ENCODE results near the gene MRPL44.
A peak's percentile ranks its signal among the peaks of the same experiment; 100 is the strongest.

The MRPL44 gene

DNA sequence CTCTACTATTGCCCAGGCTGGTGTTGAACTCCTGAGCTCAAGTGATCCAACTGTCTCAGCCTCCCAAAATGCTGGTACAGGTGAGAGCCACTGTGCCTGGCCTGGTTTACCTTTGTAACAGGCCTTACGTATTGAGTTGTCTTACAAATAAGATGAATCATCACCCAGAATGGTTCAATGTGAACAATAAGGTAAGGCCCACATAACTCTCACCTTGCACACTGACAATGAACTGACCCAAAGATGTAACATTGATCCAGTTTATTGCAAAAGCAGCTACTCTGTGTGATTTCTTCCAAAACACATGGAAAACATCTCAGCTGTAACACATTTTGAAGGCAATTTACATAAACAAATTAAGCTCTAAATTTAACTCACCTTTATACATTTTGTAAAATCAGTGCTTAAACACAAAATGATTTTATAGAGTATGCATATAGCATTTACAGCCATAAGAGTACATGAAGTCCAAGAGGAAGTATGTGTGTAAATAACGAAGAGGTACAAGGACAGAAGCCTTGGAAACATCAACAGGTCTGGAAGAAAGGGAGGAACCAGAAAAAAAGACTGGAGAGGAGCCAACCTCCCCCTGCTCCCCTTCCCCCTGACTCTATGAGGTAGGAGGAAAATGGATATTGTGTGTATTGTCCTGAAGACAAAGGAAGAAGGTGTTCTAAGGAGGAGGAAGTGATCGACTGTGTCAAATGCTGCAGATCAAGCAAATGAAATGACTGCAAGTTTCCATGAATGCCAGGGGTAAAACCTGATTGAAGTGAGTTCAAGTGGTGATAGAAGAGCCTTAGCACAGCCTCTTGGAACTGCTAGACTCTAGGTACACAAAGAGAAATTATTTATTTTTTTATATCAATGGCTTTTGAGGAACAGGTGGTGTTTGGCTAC, 6.6 kb upstream of the MRPL44 start:
- no peak overlapping the region for H3K9ac ChIP-seq (ENCODE audit: low read depth, low read length)
- H3K4me1 ChIP-seq (ENCODE audit: control insufficient read depth, insufficient read depth, low read length), result peaks cover 31% of the 10 kb centered on the region
- H3K9me3 ChIP-seq (ENCODE audit: control insufficient read depth, insufficient read depth, low read length), result no peaks in the 10 kb centered on the region
- no peaks in the 10 kb centered on the region for H3K27me3 ChIP-seq (ENCODE audit: control insufficient read depth, insufficient read depth, low read length)
- H3K36me3 ChIP-seq (ENCODE audit: control insufficient read depth, insufficient read depth, low read length), result no peaks in the 10 kb centered on the region
- no peak overlapping the region for H3K27ac ChIP-seq (ENCODE audit: low read depth, low read length)
- H3K4me3 ChIP-seq (ENCODE audit: low read depth, low read length), result no peak overlapping the region; the same call in 1 of the 2 replicates

GRCh38 chr2:223952280-223952968, 4.8 kb upstream of the MRPL44 start:
- peaks cover 37% of the 10 kb centered on the region for H3K4me1 ChIP-seq (ENCODE audit: control insufficient read depth, insufficient read depth, low read length)
- H3K27ac ChIP-seq (ENCODE audit: low read depth, low read length), result peak overlapping the region; percentile 57

GRCh38 chr2:223954401-223954800, 2.9 kb upstream of the MRPL44 start:
- Histone ChIP-seq H3K27ac (ENCODE audit: low read depth, low read length) (no peak overlapping the region), H3K9ac (ENCODE audit: low read depth, low read length) (no peak overlapping the region), H3K27me3 (ENCODE audit: control insufficient read depth, insufficient read depth, low read length) (no peaks in the 10 kb centered on the region; the same call in 1 of the 2 replicates), H3K36me3 (ENCODE audit: control insufficient read depth, insufficient read depth, low read length) (peaks cover 9% of the 10 kb centered on the region), H3K4me1 (ENCODE audit: control insufficient read depth, insufficient read depth, low read length) (peaks cover 42% of the 10 kb centered on the region), H3K9me3 (ENCODE audit: control insufficient read depth, insufficient read depth, low read length) (no peaks in the 10 kb centered on the region), H3K4me3 (ENCODE audit: low read depth, low read length) (no peak overlapping the region)

More at GRCh38 chr2:223952280-223952968, 4.8 kb upstream of the MRPL44 start:
- no peak overlapping the region for H3K9ac ChIP-seq (ENCODE audit: low read depth, low read length)
- no peak overlapping the region for H3K4me3 ChIP-seq (ENCODE audit: low read depth, low read length)
- no peaks in the 10 kb centered on the region; the same call in 1 of the 2 replicates for H3K27me3 ChIP-seq (ENCODE audit: control insufficient read depth, insufficient read depth, low read length)
- no peaks in the 10 kb centered on the region for H3K9me3 ChIP-seq (ENCODE audit: control insufficient read depth, insufficient read depth, low read length)
- H3K36me3 ChIP-seq (ENCODE audit: control insufficient read depth, insufficient read depth, low read length), result no peaks in the 10 kb centered on the region

GRCh38 chr2:223956300-223956699, 963 bp upstream of the MRPL44 start:
- H3K27ac ChIP-seq (ENCODE audit: low read depth, low read length), result no peak overlapping the region
- no peak overlapping the region for H3K9ac ChIP-seq (ENCODE audit: low read depth, low read length)
- H3K36me3 ChIP-seq (ENCODE audit: control insufficient read depth, insufficient read depth, low read length), result peaks cover 28% of the 10 kb centered on the region
- no peaks in the 10 kb centered on the region for H3K9me3 ChIP-seq (ENCODE audit: control insufficient read depth, insufficient read depth, low read length)
- H3K4me3 ChIP-seq (ENCODE audit: low read depth, low read length), result peak overlapping the region; percentile 91; the same call in 1 of the 2 replicates
- no peaks in the 10 kb centered on the region; the same call in 1 of the 2 replicates for H3K27me3 ChIP-seq (ENCODE audit: control insufficient read depth, insufficient read depth, low read length)
- H3K4me1 ChIP-seq (ENCODE audit: control insufficient read depth, insufficient read depth, low read length), result peaks cover 50% of the 10 kb centered on the region

DNA sequence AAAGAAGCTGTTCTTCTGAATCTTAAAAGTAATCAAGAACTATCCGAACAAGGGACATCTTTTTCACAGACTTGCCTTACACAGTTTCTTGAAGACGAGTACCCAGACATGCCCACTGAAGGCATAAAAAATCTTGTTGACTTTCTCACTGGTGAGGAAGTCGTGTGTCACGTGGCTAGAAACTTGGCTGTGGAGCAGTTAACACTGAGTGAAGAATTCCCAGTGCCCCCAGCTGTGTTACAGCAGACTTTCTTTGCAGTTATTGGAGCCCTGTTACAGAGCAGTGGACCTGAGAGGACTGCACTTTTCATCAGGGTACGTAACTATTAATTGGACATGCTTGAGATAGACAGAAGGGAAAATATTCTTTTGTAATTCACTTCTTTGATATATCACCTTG, 2.4 kb downstream of the MRPL44 start:
- Histone ChIP-seq H3K4me3 (ENCODE audit: low read depth, low read length) (no peak overlapping the region), H3K9ac (ENCODE audit: low read depth, low read length) (no peak overlapping the region), H3K4me1 (ENCODE audit: control insufficient read depth, insufficient read depth, low read length) (peaks cover 41% of the 10 kb centered on the region), H3K27me3 (ENCODE audit: control insufficient read depth, insufficient read depth, low read length) (no peaks in the 10 kb centered on the region; the same call in 1 of the 2 replicates), H3K9me3 (ENCODE audit: control insufficient read depth, insufficient read depth, low read length) (no peaks in the 10 kb centered on the region), H3K36me3 (ENCODE audit: control insufficient read depth, insufficient read depth, low read length) (peaks cover 53% of the 10 kb centered on the region), H3K27ac (ENCODE audit: low read depth, low read length) (no peak overlapping the region)

- Histone ChIP-seq H3K9ac (ENCODE audit: low read depth, low read length) (no peak overlapping the region), H3K36me3 (ENCODE audit: control insufficient read depth, insufficient read depth, low read length) (peaks cover 47% of the 10 kb centered on the region), H3K27me3 (ENCODE audit: control insufficient read depth, insufficient read depth, low read length) (no peaks in the 10 kb centered on the region), H3K4me3 (ENCODE audit: low read depth, low read length) (no peak overlapping the region), H3K4me1 (ENCODE audit: control insufficient read depth, insufficient read depth, low read length) (peaks cover 3% of the 10 kb centered on the region; the same call in 1 of the 2 replicates), H3K9me3 (ENCODE audit: control insufficient read depth, insufficient read depth, low read length) (no peaks in the 10 kb centered on the region), H3K27ac (ENCODE audit: low read depth, low read length) (no peak overlapping the region)
Observed at GRCh38 chr2:223967981-223968380, 10.7 kb downstream of the MRPL44 start.

DNA sequence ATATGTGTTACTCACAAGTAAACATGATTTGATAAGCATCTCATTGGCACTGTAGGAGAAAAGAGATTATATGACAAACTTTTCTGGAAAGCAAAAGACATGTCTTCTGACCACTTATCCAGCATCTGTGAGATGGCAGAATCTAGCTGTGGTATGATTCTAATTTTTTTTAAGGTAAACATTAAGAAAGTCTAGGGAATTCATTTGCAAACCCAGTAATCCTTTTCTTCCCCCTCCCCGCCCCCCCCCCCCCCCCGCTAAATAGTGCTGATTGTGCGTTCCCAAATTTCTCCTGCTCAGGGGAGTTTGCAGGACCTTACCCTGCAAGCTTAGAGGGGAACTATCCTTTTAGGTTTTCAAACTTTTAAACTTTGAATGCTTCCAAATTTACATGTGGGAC, 12.1 kb downstream of the MRPL44 start:
- no peak overlapping the region for H3K27ac ChIP-seq (ENCODE audit: low read depth, low read length)
- H3K36me3 ChIP-seq (ENCODE audit: control insufficient read depth, insufficient read depth, low read length), result peaks cover 37% of the 10 kb centered on the region
- peaks cover 3% of the 10 kb centered on the region; the same call in 1 of the 2 replicates for H3K4me1 ChIP-seq (ENCODE audit: control insufficient read depth, insufficient read depth, low read length)
- no peaks in the 10 kb centered on the region for H3K9me3 ChIP-seq (ENCODE audit: control insufficient read depth, insufficient read depth, low read length)
- H3K4me3 ChIP-seq (ENCODE audit: low read depth, low read length), result no peak overlapping the region
- no peaks in the 10 kb centered on the region for H3K27me3 ChIP-seq (ENCODE audit: control insufficient read depth, insufficient read depth, low read length)
- H3K9ac ChIP-seq (ENCODE audit: low read depth, low read length), result no peak overlapping the region

GRCh38 chr2:223969856-223970255, 12.6 kb downstream of the MRPL44 start:
- Histone ChIP-seq H3K27ac (ENCODE audit: low read depth, low read length) (no peak overlapping the region), H3K4me1 (ENCODE audit: control insufficient read depth, insufficient read depth, low read length) (peaks cover 3% of the 10 kb centered on the region; the same call in 1 of the 2 replicates), H3K9ac (ENCODE audit: low read depth, low read length) (no peak overlapping the region), H3K27me3 (ENCODE audit: control insufficient read depth, insufficient read depth, low read length) (no peaks in the 10 kb centered on the region), H3K36me3 (ENCODE audit: control insufficient read depth, insufficient read depth, low read length) (peaks cover 32% of the 10 kb centered on the region), H3K9me3 (ENCODE audit: control insufficient read depth, insufficient read depth, low read length) (no peaks in the 10 kb centered on the region), H3K4me3 (ENCODE audit: low read depth, low read length) (no peak overlapping the region)

- Histone ChIP-seq H3K9me3 (ENCODE audit: control insufficient read depth, insufficient read depth, low read length) (no peaks in the 10 kb centered on the region), H3K36me3 (ENCODE audit: control insufficient read depth, insufficient read depth, low read length) (peaks cover 25% of the 10 kb centered on the region), H3K27me3 (ENCODE audit: control insufficient read depth, insufficient read depth, low read length) (no peaks in the 10 kb centered on the region), H3K4me3 (ENCODE audit: low read depth, low read length) (no peak overlapping the region), H3K4me1 (ENCODE audit: control insufficient read depth, insufficient read depth, low read length) (peaks cover 3% of the 10 kb centered on the region; the same call in 1 of the 2 replicates), H3K27ac (ENCODE audit: low read depth, low read length) (no peak overlapping the region), H3K9ac (ENCODE audit: low read depth, low read length) (no peak overlapping the region)
Observed at GRCh38 chr2:223970343-223971128, 13.3 kb downstream of the MRPL44 start.

GRCh38 chr2:223971731-223972130, 14.5 kb downstream of the MRPL44 start:
- Histone ChIP-seq H3K27me3 (ENCODE audit: control insufficient read depth, insufficient read depth, low read length) (no peaks in the 10 kb centered on the region), H3K27ac (ENCODE audit: low read depth, low read length) (no peak overlapping the region), H3K4me3 (ENCODE audit: low read depth, low read length) (no peak overlapping the region), H3K9me3 (ENCODE audit: control insufficient read depth, insufficient read depth, low read length) (no peaks in the 10 kb centered on the region), H3K36me3 (ENCODE audit: control insufficient read depth, insufficient read depth, low read length) (peaks cover 14% of the 10 kb centered on the region), H3K4me1 (ENCODE audit: control insufficient read depth, insufficient read depth, low read length) (peaks cover 3% of the 10 kb centered on the region; the same call in 1 of the 2 replicates), H3K9ac (ENCODE audit: low read depth, low read length) (no peak overlapping the region)

Data from HUES48 (cell line).